H1 (cell line): Measurements from ENCODE around the gene RSF1.

Experiments used
- CEBPB ChIP-seq: IDR thresholded peaks from 2 replicates; pipeline ENCODE4 v1.6.1; 2012; ENCODE audit warnings: low read depth, low read length
- POLR2AphosphoS5 ChIP-seq: IDR thresholded peaks from 2 replicates; pipeline ENCODE4 v1.6.1; 2011; ENCODE audit warnings: low read depth, low read length
- TF ChIP-seq, protein P1 (sequence below): IDR thresholded peaks from 2 replicates; pipeline ENCODE4 v1.6.1; 2012; ENCODE audit warnings: inconsistent platforms

GRCh38 chr11:77793972-77794371, 26.6 kb downstream of the RSF1 start:
- TF ChIP-seq POLR2AphosphoS5 (no peak), CEBPB (no peak)
- TF ChIP-seq, protein P1, sequence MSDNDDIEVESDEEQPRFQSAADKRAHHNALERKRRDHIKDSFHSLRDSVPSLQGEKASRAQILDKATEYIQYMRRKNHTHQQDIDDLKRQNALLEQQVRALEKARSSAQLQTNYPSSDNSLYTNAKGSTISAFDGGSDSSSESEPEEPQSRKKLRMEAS: no peak
